Ishikawa (cell line): ENCODE results near the gene HOXD4.

Experiments
- CEBPB ChIP-seq: IDR thresholded peaks from 2 replicates; pipeline ENCODE4 v1.6.1; 2012
- TEAD4 ChIP-seq: IDR thresholded peaks from 2 replicates; pipeline ENCODE4 v1.6.1; 2012
- USF1 ChIP-seq: IDR thresholded peaks from 2 replicates; pipeline ENCODE4 v1.6.1; 2012

- TF ChIP-seq USF1 = no peak
- TF ChIP-seq CEBPB = no peak
- no peak for TF ChIP-seq TEAD4
Observed at GRCh38 chr2:176118601-176119339, 32.6 kb upstream of the HOXD4 start.
